Hypothalamus (tissue), 51 donors: ENCODE results near the gene RAF1.
"Not testable (repeated sequence)": the region's sequence is repeated elsewhere in the genome, so short reads cannot be mapped to it uniquely, and the experiment has no call there.

Source experiments
- DNase-seq, 51 donors: peaks; one replicate each; lab custom pipeline; 2025; lab: John Stamatoyannopoulos, UW

The RAF1 gene

GRCh38 chr3:12643724-12644123 lies 20.2 kb downstream of the RAF1 start:
- no peak for DNase-seq

DNA sequence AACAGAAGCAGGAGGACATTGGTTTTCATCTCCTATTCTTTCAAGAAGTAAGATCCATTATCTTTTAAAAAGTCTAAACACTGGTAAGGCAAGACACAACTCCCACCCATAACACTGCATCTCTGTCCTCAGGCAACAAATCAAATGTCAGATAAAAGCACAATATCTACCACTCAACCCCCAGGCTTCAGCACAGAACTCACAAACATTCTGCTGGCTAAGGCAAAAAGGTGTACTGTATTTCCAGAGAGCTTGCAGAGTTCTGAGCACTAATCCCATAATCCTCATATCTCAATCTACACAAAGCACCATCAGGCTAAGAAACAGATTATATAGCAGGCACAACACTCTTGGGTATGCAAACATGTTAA lies 20.9 kb downstream of the RAF1 start:
- no peak for DNase-seq

GRCh38 chr3:12640853-12641252 lies 23.1 kb downstream of the RAF1 start:
- not testable (repeated sequence) for DNase-seq

DNA sequence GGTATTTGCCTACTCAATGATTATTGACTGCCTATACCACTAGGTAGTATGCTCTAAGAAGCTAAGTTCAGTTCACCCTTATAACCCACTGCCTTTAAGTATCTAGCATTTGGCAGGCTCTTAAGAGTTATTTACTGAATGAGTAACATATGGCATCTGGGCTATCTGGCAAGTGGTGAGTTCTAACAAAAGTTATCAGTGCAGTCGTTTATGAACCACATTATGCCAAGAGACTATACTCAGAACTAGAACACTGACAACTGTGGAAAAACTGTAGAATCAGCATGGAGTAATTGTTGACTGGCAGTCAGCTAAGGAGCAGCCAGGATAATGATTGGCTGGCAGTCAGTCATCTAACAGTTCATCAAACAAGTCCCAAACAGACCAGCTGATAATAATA lies 25.8 kb downstream of the RAF1 start:
- DNase-seq: no peak

- no peak for DNase-seq
Measured at GRCh38 chr3:12633108-12633507, 30.8 kb downstream of the RAF1 start.

GRCh38 chr3:12632523-12632922 lies 31.4 kb downstream of the RAF1 start:
- DNase-seq: no peak

GRCh38 chr3:12630843-12631242 lies 33.1 kb downstream of the RAF1 start:
- DNase-seq: not testable (repeated sequence)

GRCh38 chr3:12630292-12630691 lies 33.6 kb downstream of the RAF1 start:
- DNase-seq: no peak

GRCh38 chr3:12629560-12629959 lies 34.4 kb downstream of the RAF1 start:
- no peak for DNase-seq

- no peak for DNase-seq
Measured at GRCh38 chr3:12628813-12629212, 35.1 kb downstream of the RAF1 start.

DNA sequence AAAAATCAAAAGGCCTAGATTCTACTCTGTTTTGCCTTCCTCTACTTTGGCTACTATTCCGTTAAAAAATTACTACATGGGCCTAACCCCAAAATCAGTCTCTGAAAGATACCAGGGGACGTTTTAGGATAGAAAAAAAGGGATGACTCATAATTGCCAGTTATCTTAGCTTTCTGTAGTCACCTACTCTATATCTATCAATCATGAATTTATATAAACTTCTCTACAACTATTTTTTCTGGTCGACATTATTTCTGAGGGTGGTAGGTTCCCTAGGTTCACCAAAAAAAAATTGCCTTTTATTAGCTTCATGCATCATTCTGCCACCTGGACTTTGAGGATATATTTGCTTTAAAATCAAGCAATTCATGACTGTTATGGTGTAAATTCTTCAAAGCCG lies 36.5 kb downstream of the RAF1 start:
- DNase-seq: no peak

- DNase-seq: not testable (repeated sequence)
Measured at GRCh38 chr3:12624964-12625363, 39.0 kb downstream of the RAF1 start.

- DNase-seq: no peak
Measured at GRCh38 chr3:12624056-12624455, 39.9 kb downstream of the RAF1 start.

DNA sequence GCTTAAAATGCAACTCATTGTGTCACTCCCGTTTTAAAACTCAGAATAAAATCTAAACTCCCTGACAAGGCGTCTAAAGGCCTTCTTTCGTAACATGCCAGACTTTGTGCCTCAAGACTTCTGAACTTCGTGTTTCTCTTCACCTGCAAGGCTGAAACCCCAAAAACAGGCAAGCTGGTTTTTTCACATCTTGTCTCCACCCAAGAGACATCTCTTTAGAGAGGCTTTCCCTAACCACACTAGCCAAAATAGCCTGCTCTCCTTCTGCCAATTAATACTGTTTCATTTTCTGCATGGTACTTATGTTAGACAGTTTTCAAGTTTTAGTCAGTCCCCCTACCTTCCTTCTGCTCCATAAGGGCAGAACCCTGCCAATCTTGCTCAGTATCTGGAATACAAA lies 41.6 kb downstream of the RAF1 start:
- no peak for DNase-seq

DNA sequence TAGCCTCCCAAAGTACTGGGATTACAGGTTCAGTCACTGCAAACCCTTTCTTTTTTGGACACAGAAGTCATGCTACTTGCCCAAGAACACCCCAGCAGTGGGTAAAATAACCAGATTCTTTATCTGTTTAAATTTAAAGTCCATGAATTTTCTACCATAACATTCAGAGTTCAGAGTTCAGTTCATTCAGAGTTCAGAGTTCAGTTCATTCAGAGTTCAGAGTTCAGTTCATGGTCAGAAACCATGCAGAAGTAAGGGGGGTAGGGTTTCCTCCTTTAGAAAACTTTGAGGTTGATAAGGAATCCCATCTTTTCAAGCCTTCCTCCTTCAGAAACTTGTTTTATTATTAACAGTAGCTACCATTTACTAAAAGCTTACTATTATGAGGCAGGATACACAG lies 43.2 kb downstream of the RAF1 start:
- DNase-seq: no peak

- no peak for DNase-seq
Measured at GRCh38 chr3:12620305-12620704, 43.6 kb downstream of the RAF1 start.

DNA sequence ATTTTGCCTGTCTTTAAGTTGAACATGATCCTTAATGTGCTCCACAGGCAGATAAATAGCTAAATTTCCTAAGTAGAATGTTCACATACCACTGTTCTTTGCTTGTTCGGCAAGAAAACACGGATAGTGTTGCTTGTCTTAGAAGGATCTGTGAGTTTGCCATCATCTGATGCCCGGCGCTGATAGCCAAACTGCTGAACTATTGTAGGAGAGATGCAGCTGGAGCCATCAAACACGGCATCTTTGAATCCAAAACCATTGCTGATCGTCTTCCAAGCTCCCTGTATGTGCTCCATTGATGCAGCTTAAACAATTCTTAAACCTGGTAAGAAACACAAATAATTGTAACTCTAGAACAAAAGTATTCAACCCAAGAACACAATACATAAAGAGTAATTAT lies 45.5 kb downstream of the RAF1 start:
- DNase-seq: peak in 10 of 51 donors; percentile 2 to 29 (median 8)

DNA sequence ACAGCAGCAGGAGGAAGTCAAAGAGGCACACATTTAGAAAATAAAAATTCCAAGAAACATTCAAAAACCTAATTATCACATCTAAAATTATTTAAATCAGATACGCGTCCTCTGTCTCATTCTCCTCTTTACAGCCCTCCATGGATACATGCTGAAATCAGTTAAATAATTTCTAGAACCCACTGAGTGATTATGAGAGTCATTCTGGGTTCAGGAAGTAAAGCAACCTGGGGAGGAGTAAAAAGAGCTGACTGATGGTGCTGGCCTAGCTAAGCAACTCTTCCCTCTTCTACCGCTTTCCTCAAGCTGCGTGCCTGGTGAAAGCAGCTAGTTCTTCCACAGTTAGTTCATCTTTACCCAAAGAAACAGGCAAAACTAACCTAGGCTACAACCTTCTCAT lies 48.7 kb downstream of the RAF1 start:
- DNase-seq: no peak

DNA sequence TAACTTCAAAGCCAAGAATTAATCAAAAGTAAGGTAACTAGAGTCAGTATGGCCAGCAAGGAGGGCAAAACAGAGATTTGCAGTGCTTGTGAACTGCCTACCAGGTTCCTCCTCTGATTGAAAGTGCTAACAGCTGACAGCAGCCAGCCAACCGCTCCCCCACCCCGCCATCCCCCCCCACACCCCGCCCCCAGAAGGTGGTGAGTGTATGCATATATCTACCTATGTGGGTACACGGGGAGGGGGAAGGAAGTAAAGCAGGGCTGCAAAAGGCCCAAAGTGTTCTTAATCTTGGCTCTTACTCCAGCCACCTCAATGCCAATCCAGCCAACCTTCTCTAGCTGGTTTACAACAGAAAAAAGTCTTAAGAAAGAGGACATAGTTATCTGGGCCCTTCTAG lies 50.7 kb downstream of the RAF1 start:
- no peak for DNase-seq

GRCh38 chr3:12612514-12613226 lies 51.2 kb downstream of the RAF1 start:
- DNase-seq: no peak

DNA sequence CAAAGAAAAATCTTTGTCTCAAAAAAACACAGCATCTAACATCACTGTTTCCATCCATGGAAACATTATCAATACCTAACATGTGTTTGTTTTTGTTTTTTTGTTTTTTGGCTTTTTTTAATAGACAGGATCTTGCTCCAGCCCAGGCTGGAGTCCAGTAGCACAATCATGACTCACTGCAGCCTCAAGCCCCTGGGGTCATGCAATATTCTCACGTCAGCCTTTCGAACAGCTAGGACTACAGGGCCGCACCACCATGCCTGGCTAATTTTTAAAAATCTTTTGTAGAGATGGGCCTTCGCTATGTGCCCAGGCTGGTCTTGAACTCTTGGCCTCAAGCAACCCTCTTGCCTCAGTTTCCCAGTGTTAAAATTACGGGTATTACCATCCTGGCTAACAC lies 52.8 kb downstream of the RAF1 start:
- DNase-seq: no peak

- no peak for DNase-seq
Measured at GRCh38 chr3:12608376-12608775, 55.5 kb downstream of the RAF1 start.

DNA sequence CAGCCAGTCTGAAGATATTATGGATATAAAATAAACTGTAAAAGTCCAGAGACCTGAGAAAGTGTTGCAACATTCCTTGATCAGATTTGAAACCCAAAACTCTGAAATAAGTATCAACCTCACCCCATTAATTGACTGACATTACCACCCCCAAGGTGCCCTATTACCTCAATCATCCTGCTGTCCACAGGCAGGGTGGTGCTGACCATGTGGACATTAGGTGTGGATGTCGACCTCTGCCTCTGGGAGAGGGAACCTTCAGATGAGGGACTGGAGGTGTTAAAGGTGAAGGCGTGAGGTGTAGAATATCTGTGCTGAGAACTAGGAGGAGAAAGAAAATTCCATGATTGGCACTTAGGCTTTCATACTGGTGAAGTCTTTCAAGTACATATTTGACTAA lies 59.9 kb downstream of the RAF1 start:
- DNase-seq: no peak
